Measurements from ENCODE around the gene HSPA9. TPM values are rescaled to one million over a fixed set of nuclear protein-coding genes. Genes with fewer than 3 reads are reported as not detected.
A peak's percentile ranks its signal among the peaks of the same experiment; 100 is the strongest.

Gene HSPA9
- total and polyA plus RNA-seq, 2 of the 8 experiments (the other 6 are each of a cell fraction or from before 2014, with no cell fraction given): 191 to 395 TPM

DNA sequence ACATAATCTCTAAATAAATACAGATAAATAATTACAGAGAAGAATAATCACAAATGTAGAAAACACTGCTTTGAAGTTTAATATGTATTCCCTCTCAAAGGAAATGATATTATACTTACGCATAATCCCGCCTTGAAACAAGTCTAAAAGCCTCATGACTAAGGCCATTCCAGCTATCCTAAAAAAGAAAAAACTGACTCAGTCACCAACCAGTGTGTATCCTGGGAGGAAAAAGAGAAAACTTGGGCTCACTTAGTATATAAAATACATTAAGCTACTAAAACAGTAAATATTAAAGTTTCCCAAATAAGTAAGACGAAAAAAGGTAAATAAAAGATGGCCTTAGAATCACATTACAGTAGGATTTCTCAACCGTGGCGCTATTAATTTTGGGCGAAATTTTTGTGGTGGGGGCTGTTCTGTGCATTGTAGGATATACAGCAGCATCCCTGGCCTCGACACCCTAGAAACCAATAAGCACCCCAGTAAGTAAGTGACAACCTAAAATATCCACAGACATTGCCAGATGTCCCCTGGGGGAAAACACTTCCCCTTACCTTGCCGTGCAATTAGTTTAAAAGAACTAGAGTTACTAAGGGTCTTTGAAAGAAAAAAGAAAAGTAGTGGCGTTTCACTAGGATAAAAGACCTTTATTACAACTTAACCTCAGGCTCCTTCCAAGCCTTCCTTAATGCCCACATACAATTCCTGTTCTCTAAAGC, 1.1 kb downstream of the HSPA9 start:
- H3K27ac ChIP-seq (ENCODE audit: low read depth, low read length): peak overlapping the region; percentile 100; the same call in 1 of the 2 replicates
- H3K79me2 ChIP-seq (ENCODE audit: control insufficient read depth in 1 of 2, insufficient read depth in 2 of 2, low read length in 2 of 2): peaks cover 22 to 56% of the 10 kb centered on the region in 2 experiments
- TF ChIP-seq CBX8 (IDR thresholded peaks at IDR 0.05; ENCODE audit: borderline replicate concordance, low read depth, low read length) (no peak), SIX5 (IDR thresholded peaks at IDR 0.05; ENCODE audit: low read depth, low read length) (no peak), TCF12 (IDR thresholded peaks at IDR 0.05; ENCODE audit: low read depth, low read length) (no peak)
- CTCF ChIA-PET (ENCODE audit: partially characterized antibody): no interaction called here
- H2AK5ac ChIP-seq (ENCODE audit: low read depth, low read length): no peak overlapping the region
- no peak overlapping the region for H2BK5ac ChIP-seq (ENCODE audit: low read depth, low read length)
- 43% methylated on average over 9 of the region's 9 CpGs; no CpG with 5 or more reads in 1 of the 2 experiments for WGBS, 2 experiments (ENCODE audit: extremely low coverage in 1 of 2, insufficient coverage in 1 of 2, insufficient read length in 1 of 2, insufficient replicate concordance in 2 of 2, low coverage in 1 of 2, low lambda C conversion rate in 2 of 2, missing lambda C conversion rate in 1 of 2)
- peak overlapping the region; percentile 38 to 95 for H3K4me2 ChIP-seq (ENCODE audit: insufficient read depth in 1 of 2, low read depth in 2 of 2, low read length in 2 of 2)
- H3K36me3 ChIP-seq (ENCODE audit: control insufficient read depth in 2 of 4, insufficient read depth in 4 of 4, low read length in 3 of 4): peaks cover 31 to 50% (median 43%) of the 10 kb centered on the region in 4 experiments
- no peak overlapping the region for H2BK20ac ChIP-seq (ENCODE audit: low read length)
- H2AFZ ChIP-seq (ENCODE audit: low read length): no peak overlapping the region
- no peak for DNase-seq (ENCODE audit: low read depth in 1 of 2, low spot score in 2 of 2)
- POLR2A ChIA-PET (ENCODE audit: partially characterized antibody): interaction anchor here (1.1 to 24.2 kb wide), 11 partner anchors 12 to 699 kb away, joined by 3 to 1018 read pairs (median 18); partner anchors contain the start of genes CTNNA1, EGR1 and ETF1
- no peak overlapping the region for H4K8ac ChIP-seq (ENCODE audit: extremely low read depth, insufficient read depth, low read length)
- peaks cover 0 to 6% of the 10 kb centered on the region in 2 experiments for H4K20me1 ChIP-seq (replicated peaks in 1 of 2; ENCODE audit: control insufficient read depth in 1 of 2, insufficient read depth in 2 of 2, low read length in 2 of 2)
- H3K56ac ChIP-seq (replicated peaks; ENCODE audit: insufficient read length, low read depth, low read length): peak overlapping the region; percentile 36
- no peaks in the 10 kb centered on the region for H3K27me3 ChIP-seq (replicated peaks in 1 of 4; ENCODE audit: control insufficient read depth in 3 of 4, extremely low read depth in 1 of 4, insufficient read depth in 3 of 4, low read length in 3 of 4)
- H4K5ac ChIP-seq (ENCODE audit: insufficient read length, low read depth, low read length): peak overlapping the region; percentile 90
- H2BK120ac ChIP-seq (replicated peaks; ENCODE audit: low read depth, low read length): no peak overlapping the region
- H3K79me1 ChIP-seq (ENCODE audit: low read depth, low read length): peaks cover 3% of the 10 kb centered on the region; the same call in 1 of the 2 replicates
- H3K18ac ChIP-seq (ENCODE audit: extremely low read depth, low read length): no peak overlapping the region; the same call in 1 of the 2 replicates
- H3K23me2 ChIP-seq (ENCODE audit: low read depth, low read length): 0 out of 2 replicates have a peak, but pooled peaks cover 2% of the 10 kb centered on the region
- no peak for FAIRE-seq
- no peak overlapping the region for H3K4ac ChIP-seq (replicated peaks; ENCODE audit: insufficient read length, low read depth, low read length)
- no peak overlapping the region for H2BK15ac ChIP-seq (ENCODE audit: low read length)
- no peaks in the 10 kb centered on the region; a peak in 1 of 4 replicates for H3K9me3 ChIP-seq (ENCODE audit: insufficient read depth in 2 of 2, low read depth in 1 of 2, low read length in 1 of 2)
- H3K23ac ChIP-seq (ENCODE audit: insufficient read length): no peak overlapping the region
- no peak overlapping the region for H4K91ac ChIP-seq (replicated peaks; ENCODE audit: insufficient read length, low read length)
- H3K4me1 ChIP-seq (replicated peaks in 1 of 4; ENCODE audit: control insufficient read depth in 3 of 4, insufficient read depth in 4 of 4, low read length in 3 of 4): peaks cover 0 to 3% (median 0%) of the 10 kb centered on the region in 4 experiments; a peak in 3 of 7 replicates
- peak overlapping the region; percentile 97 to 99 (median 99) for H3K9ac ChIP-seq (replicated peaks in 1 of 4; ENCODE audit: extremely low read depth in 1 of 4, low read depth in 3 of 4, low read length in 3 of 4)
- H3K14ac ChIP-seq (ENCODE audit: insufficient read length): no peak overlapping the region
- peak overlapping the region; percentile 82 to 98 (median 92) for H3K4me3 ChIP-seq (ENCODE audit: extremely low read depth in 1 of 4, insufficient read depth in 2 of 4, low read depth in 3 of 4, low read length in 4 of 4)
- H2BK12ac ChIP-seq (ENCODE audit: low read depth, low read length): no peak overlapping the region
